H1 (cell line): ENCODE data around the gene NCAPG2. TPM values are rescaled to one million over a fixed set of nuclear protein-coding genes. Genes with fewer than 3 reads are reported as not detected.

ENCODE experiments used
- CTCF ChIA-PET: fragments of 300-600 bp; sonication (Branson Sonifier 250); formaldehyde crosslinking; loops from one replicate; lab custom pipeline; 2021; ENCODE audit not compliant: partially characterized antibody; lab: Charles Lee
- POLR2A ChIA-PET: fragments of 300-600 bp; sonication (Branson Sonifier 250); formaldehyde crosslinking; loops from one replicate; lab custom pipeline; 2021; ENCODE audit warnings: inconsistent platforms; ENCODE audit not compliant: partially characterized antibody; lab: Charles Lee
- DNase-seq, 2 experiments: peaks; one replicate each; pipeline versions ENCODE4 v3.0.0 to v3.0.0-alpha.2; 2010 to 2022; ENCODE audit warnings: low spot score in 2 of 2, low read depth in 1 of 2, mixed read lengths in 1 of 2
- FAIRE-seq: peaks from 2 replicates; lab custom pipeline; 2011; peaks lifted over from hg19 to GRCh38; lab: Jason Lieb, UNC
- H2AFZ ChIP-seq: 2 replicates; pipeline ENCODE4 v1.8.1; 2012; ENCODE audit warnings: low read length, inconsistent platforms
- H2AK5ac ChIP-seq: 2 replicates; pipeline ENCODE4 v1.6.1; 2013; ENCODE audit warnings: low read depth, low read length
- H2BK120ac ChIP-seq: replicated peaks from 2 replicates; pipeline ENCODE3; 2013; ENCODE audit warnings: low read depth, low read length, inconsistent platforms
- H2BK12ac ChIP-seq: 2 replicates; pipeline ENCODE4 v1.6.1; 2013; ENCODE audit warnings: low read depth, low read length
- H2BK15ac ChIP-seq: 2 replicates; pipeline ENCODE4 v1.6.1; 2013; ENCODE audit warnings: low read length
- H2BK20ac ChIP-seq: 2 replicates; pipeline ENCODE4 v1.6.1; 2013; ENCODE audit warnings: low read length
- H2BK5ac ChIP-seq: 2 replicates; pipeline ENCODE4 v1.6.1; 2013; ENCODE audit warnings: low read depth, low read length
- H3K14ac ChIP-seq: 2 replicates; pipeline ENCODE4 v1.6.1; 2013; ENCODE audit warnings: inconsistent platforms; ENCODE audit not compliant: insufficient read length
- H3K18ac ChIP-seq: 2 replicates; pipeline ENCODE4 v1.6.1; 2013; ENCODE audit warnings: low read length; ENCODE audit errors: extremely low read depth
- H3K23ac ChIP-seq: 2 replicates; pipeline ENCODE4 v1.6.1; 2013; ENCODE audit warnings: inconsistent platforms; ENCODE audit not compliant: insufficient read length
- H3K23me2 ChIP-seq: 2 replicates; pipeline ENCODE4 v1.6.1; 2013; ENCODE audit warnings: low read depth, low read length
- H3K27ac ChIP-seq: 2 replicates; pipeline ENCODE4 v1.6.1; 2011; ENCODE audit warnings: low read depth, low read length, inconsistent platforms
- H3K27me3 ChIP-seq, 4 experiments: replicated peaks in 1 of 4; 1 replicate in 1 of 4; 2 replicates in 3 of 4; pipeline versions ENCODE4 v1.6.1 to v1.8.1; 2011 to 2013; ENCODE audit warnings: low read length in 3 of 4, mild to moderate bottlenecking in 3 of 4, inconsistent platforms in 2 of 4, mixed read lengths in 2 of 4, moderate library complexity in 1 of 4; ENCODE audit not compliant: control insufficient read depth in 3 of 4, insufficient read depth in 3 of 4; ENCODE audit errors: extremely low read depth in 1 of 4
- H3K36me3 ChIP-seq, 4 experiments: 2 replicates each; pipeline versions ENCODE4 v1.6.1 to v1.8.1; 2011 to 2013; ENCODE audit warnings: mild to moderate bottlenecking in 4 of 4, low read length in 3 of 4, moderate library complexity in 2 of 4, control low read depth in 1 of 4, inconsistent platforms in 1 of 4; ENCODE audit not compliant: insufficient read depth in 4 of 4, control insufficient read depth in 2 of 4
- H3K4ac ChIP-seq: replicated peaks from 2 replicates; pipeline ENCODE3; 2013; ENCODE audit warnings: low read length, low read depth, mixed read lengths, inconsistent platforms; ENCODE audit not compliant: insufficient read length
- H3K4me1 ChIP-seq, 4 experiments: replicated peaks in 1 of 4; 1 replicate in 1 of 4; 2 replicates in 3 of 4; pipeline versions ENCODE4 v1.6.1 to v1.8.1; 2011 to 2013; ENCODE audit warnings: low read length in 3 of 4, inconsistent platforms in 2 of 4, mixed read lengths in 1 of 4; ENCODE audit not compliant: insufficient read depth in 4 of 4, control insufficient read depth in 3 of 4
- H3K4me2 ChIP-seq, 2 experiments: 2 replicates each; pipeline versions ENCODE4 v1.6.1 to v1.8.1; 2011 to 2013; ENCODE audit warnings: low read depth in 2 of 2, low read length in 2 of 2, control low read depth in 1 of 2, inconsistent platforms in 1 of 2, mild to moderate bottlenecking in 1 of 2; ENCODE audit not compliant: insufficient read depth in 1 of 2
- H3K4me3 ChIP-seq, 4 experiments: fragments of 200-600, 300-600 bp in 1 of 4; sonication (generic), shearing (Covaris generic), sonication (Bioruptor Twin) in 1 of 4; 2 replicates each; pipeline versions ENCODE4 v1.5.1 to v1.8.1; 2011 to 2016; ENCODE audit warnings: low read length in 4 of 4, low read depth in 3 of 4, control low read depth in 2 of 4, inconsistent platforms in 2 of 4, mild to moderate bottlenecking in 2 of 4, mixed read lengths in 1 of 4, moderate library complexity in 1 of 4; ENCODE audit not compliant: insufficient read depth in 2 of 4; ENCODE audit errors: extremely low read depth in 1 of 4
- H3K56ac ChIP-seq: replicated peaks from 2 replicates; pipeline ENCODE3; 2013; ENCODE audit warnings: low read depth, mild to moderate bottlenecking, mixed read lengths, low read length, inconsistent platforms; ENCODE audit not compliant: insufficient read length
- H3K79me1 ChIP-seq: 2 replicates; pipeline ENCODE4 v1.6.1; 2013; ENCODE audit warnings: low read depth, low read length, control low read depth
- H3K79me2 ChIP-seq, 2 experiments: 2 replicates each; pipeline versions ENCODE4 v1.6.1 to v1.8.1; 2012 to 2013; ENCODE audit warnings: low read length in 2 of 2, mild to moderate bottlenecking in 2 of 2, inconsistent platforms in 1 of 2; ENCODE audit not compliant: insufficient read depth in 2 of 2, control insufficient read depth in 1 of 2
- H3K9ac ChIP-seq, 4 experiments: replicated peaks in 1 of 4; 1 replicate in 1 of 4; 2 replicates in 3 of 4; pipeline versions ENCODE4 v1.6.1 to v1.8.1; 2011 to 2013; ENCODE audit warnings: low read depth in 3 of 4, low read length in 3 of 4, control low read depth in 2 of 4, mild to moderate bottlenecking in 2 of 4, moderate library complexity in 2 of 4, inconsistent platforms in 1 of 4; ENCODE audit errors: extremely low read depth in 1 of 4
- H3K9me3 ChIP-seq, 2 experiments: 2 replicates each; pipeline versions ENCODE4 v1.6.1 to v1.8.1; 2012 to 2013; ENCODE audit warnings: mild to moderate bottlenecking in 2 of 2, moderate library complexity in 2 of 2, control low read depth in 1 of 2, inconsistent platforms in 1 of 2, low read depth in 1 of 2, low read length in 1 of 2, mixed read lengths in 1 of 2; ENCODE audit not compliant: insufficient read depth in 2 of 2
- H4K20me1 ChIP-seq, 2 experiments: replicated peaks in 1 of 2; 2 replicates each; pipeline versions ENCODE3 to v1.8.1; 2011 to 2013; ENCODE audit warnings: inconsistent platforms in 2 of 2, low read length in 2 of 2, mild to moderate bottlenecking in 1 of 2; ENCODE audit not compliant: insufficient read depth in 2 of 2, control insufficient read depth in 1 of 2
- H4K5ac ChIP-seq: 2 replicates; pipeline ENCODE4 v1.6.1; 2013; ENCODE audit warnings: low read length, low read depth, mixed read lengths, inconsistent platforms; ENCODE audit not compliant: insufficient read length
- H4K8ac ChIP-seq: 2 replicates; pipeline ENCODE4 v1.8.0; 2013; ENCODE audit warnings: mild to moderate bottlenecking, moderate library complexity, low read length, inconsistent platforms; ENCODE audit not compliant: insufficient read depth; ENCODE audit errors: extremely low read depth
- H4K91ac ChIP-seq: replicated peaks from 2 replicates; pipeline ENCODE3; 2013; ENCODE audit warnings: low read length, mixed read lengths, inconsistent platforms; ENCODE audit not compliant: insufficient read length
- CHD1 ChIP-seq: IDR thresholded peaks from 2 replicates; pipeline ENCODE4 v1.6.1; 2012; ENCODE audit warnings: low read depth, low read length, improper control_type of control experiment
- WGBS, 2 experiments: shearing (Covaris generic) in 1 of 2; methylation state at CpG; one replicate each; pipeline versions ENCODE4 v1.1.6 to v1.1.7; 2013 to 2015; ENCODE audit warnings: low lambda C conversion rate in 2 of 2, mixed read lengths in 2 of 2, inconsistent platforms in 1 of 2, low coverage in 1 of 2, missing lambda C conversion rate in 1 of 2; ENCODE audit not compliant: insufficient replicate concordance in 2 of 2, insufficient coverage in 1 of 2, insufficient read length in 1 of 2; ENCODE audit errors: extremely low coverage in 1 of 2, missing lambda C conversion rate in 1 of 2; 5-methylcytosine and 5-hydroxymethylcytosine counted together
- polyA plus RNA-seq, 7 experiments: library from polyadenylated mRNA; depleted of rRNA in 3 of 7; stranded (reverse) in 5 of 7; unstranded in 2 of 7; fragments of >200 nt in 5 of 7; fragments of 200-250 nt in 2 of 7; gene quantifications; 1 replicate in 5 of 7; 2 replicates in 1 of 7; 4 replicates in 1 of 7; pipeline versions ENCODE4 v1.2.1 to v1.2.3, GENCODE V29; 2011 to 2013; ENCODE audit warnings: missing spikeins in 2 of 7, mixed read lengths in 2 of 7
- total RNA-seq: library from RNA; stranded (reverse); fragmentation: NEBNext Ultra II Directional; extraction: Animal tissue kit (Norgen Biotek cat#: 25700); gene quantifications from 2 replicates; pipeline ENCODE4 v1.2.1, GENCODE V29; 2021

Gene NCAPG2
- total and polyA plus RNA-seq, 2 of the 8 experiments (the other 6 are each of a cell fraction or from before 2014, with no cell fraction given): 49.9 to 119 TPM

GRCh38 chr7:158676906-158677305 lies 27.7 kb downstream of the NCAPG2 start:
- no peak overlapping the region for H3K56ac ChIP-seq
- H2BK5ac ChIP-seq: no peak overlapping the region
- DNase-seq (no peak), FAIRE-seq (no peak)
- H3K9ac ChIP-seq: no peak overlapping the region
- H3K27me3 ChIP-seq: no peaks in the 10 kb centered on the region
- peaks cover 0 to 5% of the 10 kb centered on the region in 2 experiments; a peak in 1 of 4 replicates for H3K79me2 ChIP-seq
- H3K4me1 ChIP-seq: no peaks in the 10 kb centered on the region
- no peak overlapping the region for H3K4me2 ChIP-seq
- H2AK5ac ChIP-seq: no peak overlapping the region
- POLR2A ChIA-PET: no interaction called here
- no peak overlapping the region for H3K4me3 ChIP-seq
- no peak overlapping the region for H3K14ac ChIP-seq
- H2BK12ac ChIP-seq: no peak overlapping the region
- no peak overlapping the region for H3K27ac ChIP-seq
- H3K9me3 ChIP-seq: no peaks in the 10 kb centered on the region
- H3K23ac ChIP-seq: no peak overlapping the region
- CTCF ChIA-PET: no interaction called here
- no peak overlapping the region for H2AFZ ChIP-seq
- peaks cover 29 to 86% (median 62%) of the 10 kb centered on the region in 4 experiments for H3K36me3 ChIP-seq
- H4K5ac ChIP-seq: no peak overlapping the region
- H2BK15ac ChIP-seq: no peak overlapping the region
- no peak overlapping the region for H4K8ac ChIP-seq
- 78% methylated on average over 3 of the region's 3 CpGs; no CpG with 5 or more reads in 1 of the 2 experiments for WGBS, 2 experiments
- no peak overlapping the region for H3K4ac ChIP-seq
- H3K23me2 ChIP-seq: no peaks in the 10 kb centered on the region
- TF ChIP-seq CHD1: no peak
- H2BK120ac ChIP-seq: no peak overlapping the region
- peaks cover 4 to 9% of the 10 kb centered on the region in 2 experiments for H4K20me1 ChIP-seq
- no peak overlapping the region for H2BK20ac ChIP-seq
- H3K18ac ChIP-seq: no peak overlapping the region
- peaks cover 6% of the 10 kb centered on the region; the same call in 1 of the 2 replicates for H3K79me1 ChIP-seq
- H4K91ac ChIP-seq: no peak overlapping the region
